ENCODE results near the gene PTCH1.

PTCH1 gene

GRCh38 chr9:95499847-95500246 is 16.9 kb downstream of the PTCH1 start:
- in situ Hi-C loops (cut with HindIII; ENCODE audit: low sequenced_read_pairs), result loop anchor here (10.0 kb wide), 1 partner anchor 125 kb away; no protein-coding TSS in a partner anchor

- in situ Hi-C loops (cut with HindIII; ENCODE audit: low sequenced_read_pairs), result loop anchor here (10.0 kb wide), 1 partner anchor 124 kb away; no protein-coding TSS in a partner anchor
These were observed 17.6 kb downstream of the PTCH1 start for GRCh38 chr9:95499046-95499676.

GRCh38 chr9:95498641-95499040 is 18.1 kb downstream of the PTCH1 start:
- in situ Hi-C loops (cut with HindIII; ENCODE audit: low sequenced_read_pairs), result loop anchor here (10.0 kb wide), 1 partner anchor 124 kb away; no protein-coding TSS in a partner anchor

- in situ Hi-C loops (cut with HindIII; ENCODE audit: low sequenced_read_pairs), result loop anchor here (10.0 kb wide), 1 partner anchor 123 kb away; no protein-coding TSS in a partner anchor
These were observed 19.0 kb downstream of the PTCH1 start for GRCh38 chr9:95497772-95498171.

GRCh38 chr9:95496687-95497086 is 20.1 kb downstream of the PTCH1 start:
- in situ Hi-C loops (cut with HindIII; ENCODE audit: low sequenced_read_pairs), result loop anchor here (10.0 kb wide), 1 partner anchor 122 kb away; no protein-coding TSS in a partner anchor

- in situ Hi-C loops (cut with HindIII; ENCODE audit: low sequenced_read_pairs), result loop anchor here (10.0 kb wide), 1 partner anchor 121 kb away; no protein-coding TSS in a partner anchor
These were observed 20.8 kb downstream of the PTCH1 start for GRCh38 chr9:95495961-95496360.

GRCh38 chr9:95495529-95495928 is 21.2 kb downstream of the PTCH1 start:
- in situ Hi-C loops (cut with HindIII; ENCODE audit: low sequenced_read_pairs), result loop anchor here (10.0 kb wide), 1 partner anchor 121 kb away; no protein-coding TSS in a partner anchor

- in situ Hi-C loops (cut with HindIII; ENCODE audit: low sequenced_read_pairs), result loop anchor here (10.0 kb wide), 1 partner anchor 120 kb away; no protein-coding TSS in a partner anchor
These were observed 22.1 kb downstream of the PTCH1 start for GRCh38 chr9:95494416-95495371.

GRCh38 chr9:95494022-95494415 is 22.8 kb downstream of the PTCH1 start:
- in situ Hi-C loops (cut with HindIII; ENCODE audit: low sequenced_read_pairs), result loop anchor here (10.0 kb wide), 1 partner anchor 119 kb away; no protein-coding TSS in a partner anchor

- in situ Hi-C loops (cut with HindIII; ENCODE audit: low sequenced_read_pairs), result loop anchor here (10.0 kb wide), 1 partner anchor 119 kb away; no protein-coding TSS in a partner anchor
These were observed 23.4 kb downstream of the PTCH1 start for GRCh38 chr9:95493402-95493801.

- in situ Hi-C loops (cut with HindIII; ENCODE audit: low sequenced_read_pairs), result loop anchor here (10.0 kb wide), 1 partner anchor 117 kb away; no protein-coding TSS in a partner anchor
These were observed 25.0 kb downstream of the PTCH1 start for GRCh38 chr9:95491543-95492320.

GRCh38 chr9:95488954-95489353 is 27.8 kb downstream of the PTCH1 start:
- in situ Hi-C loops (cut with HindIII; ENCODE audit: low sequenced_read_pairs), result no loop called here

- in situ Hi-C loops (cut with HindIII; ENCODE audit: low sequenced_read_pairs), result no loop called here
These were observed 30.5 kb downstream of the PTCH1 start for GRCh38 chr9:95486318-95486717.

- in situ Hi-C loops (cut with HindIII; ENCODE audit: low sequenced_read_pairs), result no loop called here
These were observed 32.5 kb downstream of the PTCH1 start for GRCh38 chr9:95484225-95484624.

- in situ Hi-C loops (cut with HindIII; ENCODE audit: low sequenced_read_pairs), result no loop called here
These were observed 33.3 kb downstream of the PTCH1 start for GRCh38 chr9:95483431-95483830.

GRCh38 chr9:95482621-95483020 is 34.1 kb downstream of the PTCH1 start:
- in situ Hi-C loops (cut with HindIII; ENCODE audit: low sequenced_read_pairs), result no loop called here

- in situ Hi-C loops (cut with HindIII; ENCODE audit: low sequenced_read_pairs), result no loop called here
These were observed 35.8 kb downstream of the PTCH1 start for GRCh38 chr9:95481000-95481399.

- in situ Hi-C loops (cut with HindIII; ENCODE audit: low sequenced_read_pairs), result no loop called here
These were observed 36.4 kb downstream of the PTCH1 start for GRCh38 chr9:95480346-95480745.

- in situ Hi-C loops (cut with HindIII; ENCODE audit: low sequenced_read_pairs), result no loop called here
These were observed 37.4 kb downstream of the PTCH1 start for GRCh38 chr9:95479330-95479729.

- in situ Hi-C loops (cut with HindIII; ENCODE audit: low sequenced_read_pairs), result no loop called here
These were observed 38.4 kb downstream of the PTCH1 start for GRCh38 chr9:95478335-95478734.

All from DLD1 (cell line).